SJCRH30 (cell line): ENCODE measurements around the gene COL6A2. TPM values are rescaled to one million over a fixed set of nuclear protein-coding genes. Genes with fewer than 3 reads are reported as not detected.

ENCODE experiments used
- DNase-seq, 2 experiments: peaks; one replicate each; pipeline ENCODE4 v3.0.0-alpha.2; 2015 to 2020
- H3K27ac ChIP-seq: fragments of 250-450 bp; sonication (Bioruptor Pico); 2 replicates; pipeline ENCODE4 v1.5.1; 2020; ENCODE audit warnings: mild to moderate bottlenecking, moderate library complexity
- H3K27me3 ChIP-seq: fragments of 250-450 bp; sonication (Bioruptor Pico); 2 replicates; pipeline ENCODE4 v1.5.1; 2020; ENCODE audit warnings: mild to moderate bottlenecking, moderate library complexity
- H3K36me3 ChIP-seq: fragments of 250-450 bp; sonication (Bioruptor Pico); 2 replicates; pipeline ENCODE4 v1.5.1; 2020; ENCODE audit warnings: mild to moderate bottlenecking, moderate library complexity
- H3K4me1 ChIP-seq: fragments of 250-450 bp; sonication (Bioruptor Pico); 2 replicates; pipeline ENCODE4 v1.5.1; 2020; ENCODE audit warnings: mild to moderate bottlenecking, moderate library complexity
- H3K4me3 ChIP-seq: fragments of 250-450 bp; sonication (Bioruptor Pico); 2 replicates; pipeline ENCODE4 v1.5.1; 2020; ENCODE audit warnings: mild to moderate bottlenecking, moderate library complexity
- H3K9me3 ChIP-seq: fragments of 250-450 bp; sonication (Bioruptor Pico); replicated peaks from 2 replicates; pipeline ENCODE4 v1.5.1; 2020; ENCODE audit warnings: mild to moderate bottlenecking, moderate library complexity
- total RNA-seq: library from RNA; depleted of rRNA; stranded (reverse); fragments of >200 nt; shearing (Covaris generic); gene quantifications from 2 replicates; pipeline ENCODE4 v1.2.3, GENCODE V29; 2014

COL6A2 gene
- total RNA-seq, 1 experiment from 2014 or later, result 1.1 TPM

DNA sequence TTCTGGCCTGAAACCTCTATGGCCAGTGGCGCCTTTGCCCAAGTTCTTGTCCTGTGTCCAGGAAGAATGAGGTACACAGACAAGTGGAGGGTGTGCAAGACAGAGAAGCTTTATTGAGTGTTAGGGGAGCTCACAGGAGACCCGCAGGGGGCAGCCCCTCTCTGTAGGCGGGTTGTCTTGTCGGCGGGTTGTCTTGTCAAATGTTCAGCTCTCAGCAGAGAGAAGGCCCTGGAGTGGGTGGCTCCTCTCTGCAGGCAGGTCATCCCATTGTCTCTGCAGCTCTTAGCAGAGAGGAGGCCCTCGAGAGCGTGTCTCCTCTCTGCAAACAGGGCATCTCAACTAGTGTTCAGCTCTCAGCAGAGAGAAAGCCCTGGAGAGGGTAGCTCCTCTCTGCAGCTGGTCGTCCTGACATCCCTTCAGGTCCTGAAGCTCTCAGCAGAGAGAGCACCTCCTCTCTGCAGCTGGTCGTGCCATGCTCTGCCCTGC, 11.0 kb downstream of the COL6A2 start:
- no peaks in the 10 kb centered on the region for H3K36me3 ChIP-seq
- no peak for DNase-seq

DNA sequence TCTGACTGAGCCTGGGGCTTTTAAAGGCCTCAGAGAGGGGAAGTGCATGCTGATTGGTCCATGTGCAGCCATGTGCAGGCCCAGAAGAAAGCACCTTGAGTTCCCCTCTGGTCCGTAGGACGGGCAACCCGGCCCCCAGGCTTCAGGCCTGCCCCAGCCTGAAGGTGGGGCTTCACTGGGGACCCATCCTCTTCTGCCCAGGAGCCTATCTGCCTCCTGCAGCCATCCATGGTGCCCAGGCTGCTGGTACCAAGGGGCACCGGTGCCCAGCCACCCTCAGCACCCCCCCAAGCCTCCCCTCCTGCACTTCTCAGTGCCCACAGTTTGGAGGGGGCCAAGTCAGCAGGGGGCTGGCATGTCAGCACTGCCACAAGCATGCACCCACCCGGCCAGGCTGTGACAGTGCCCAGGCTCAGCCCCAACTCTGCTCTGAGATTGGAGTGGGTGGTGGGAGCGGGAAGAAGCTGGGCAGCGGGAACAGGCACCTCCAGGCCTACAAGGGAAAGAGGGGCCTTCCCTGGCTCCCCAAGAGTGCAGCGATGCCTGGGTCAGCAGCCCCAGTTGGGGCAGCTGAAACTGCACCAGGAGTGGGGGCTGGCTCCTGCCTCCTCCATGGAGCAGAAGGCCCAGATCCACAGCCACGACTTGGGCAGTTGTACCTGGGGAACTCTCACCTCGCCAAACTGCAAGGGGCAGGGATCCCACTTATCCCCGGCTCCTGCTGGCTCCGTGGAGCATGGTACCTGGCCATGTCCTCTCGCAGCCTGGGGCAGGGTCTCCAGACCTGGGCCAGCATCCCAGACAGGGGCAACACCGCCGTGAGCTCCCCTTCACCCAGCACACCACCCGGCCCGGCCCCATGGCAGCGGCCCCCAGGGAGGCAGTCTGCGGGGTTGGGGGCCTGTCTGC, 11.7 kb downstream of the COL6A2 start:
- no peaks in the 10 kb centered on the region for H3K4me1 ChIP-seq
- H3K27me3 ChIP-seq, result no peaks in the 10 kb centered on the region
- H3K36me3 ChIP-seq, result no peaks in the 10 kb centered on the region
- H3K4me3 ChIP-seq, result no peak overlapping the region
- DNase-seq, result peak in 1 of 2 experiments; percentile 0
- H3K27ac ChIP-seq, result no peak overlapping the region
- H3K9me3 ChIP-seq, result no peaks in the 10 kb centered on the region

More for the DNA sequence above, 11.0 kb downstream of the COL6A2 start:
- Histone ChIP-seq H3K27ac (no peak overlapping the region), H3K4me1 (no peaks in the 10 kb centered on the region), H3K4me3 (no peak overlapping the region), H3K9me3 (no peaks in the 10 kb centered on the region), H3K27me3 (no peaks in the 10 kb centered on the region)

DNA sequence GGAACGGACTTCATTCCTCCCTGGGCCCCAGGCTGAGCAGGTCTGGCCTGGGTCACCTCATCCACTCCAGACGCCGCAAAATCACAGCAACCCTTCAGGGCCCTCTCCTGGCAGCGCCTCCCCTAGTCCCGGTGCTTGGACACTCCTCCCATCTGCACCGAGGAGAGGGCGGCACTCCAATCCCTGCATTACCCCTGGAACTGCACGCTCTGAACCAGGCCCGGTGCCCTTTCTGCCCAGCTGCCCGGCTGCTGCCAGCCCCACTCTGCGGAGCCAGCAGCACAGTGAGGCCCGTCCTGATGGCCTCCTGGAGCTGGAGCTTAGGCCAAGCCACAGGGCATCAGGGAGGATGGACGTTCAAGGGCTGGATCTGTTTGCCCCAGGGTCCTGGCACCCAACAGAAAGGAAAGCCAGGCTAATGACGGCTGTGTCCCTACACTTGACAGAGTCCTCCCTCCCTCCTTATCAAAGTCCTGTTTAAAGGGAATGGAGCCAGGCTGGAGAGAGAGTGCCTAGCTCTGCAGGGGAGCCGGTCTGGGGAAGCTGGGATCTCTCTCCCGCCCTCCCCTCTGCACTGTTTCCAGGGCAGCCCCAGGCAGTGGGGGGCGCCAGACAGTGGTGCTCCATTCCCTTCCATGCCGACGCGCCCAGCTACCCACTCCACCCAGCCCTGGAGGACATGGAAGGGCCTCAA, 12.7 kb downstream of the COL6A2 start:
- no peaks in the 10 kb centered on the region for H3K36me3 ChIP-seq
- no peaks in the 10 kb centered on the region for H3K9me3 ChIP-seq
- H3K4me1 ChIP-seq, result no peaks in the 10 kb centered on the region
- DNase-seq, result peak in 1 of 2 experiments; percentile 0
- no peaks in the 10 kb centered on the region for H3K27me3 ChIP-seq
- H3K27ac ChIP-seq, result no peak overlapping the region
- no peak overlapping the region for H3K4me3 ChIP-seq

DNA sequence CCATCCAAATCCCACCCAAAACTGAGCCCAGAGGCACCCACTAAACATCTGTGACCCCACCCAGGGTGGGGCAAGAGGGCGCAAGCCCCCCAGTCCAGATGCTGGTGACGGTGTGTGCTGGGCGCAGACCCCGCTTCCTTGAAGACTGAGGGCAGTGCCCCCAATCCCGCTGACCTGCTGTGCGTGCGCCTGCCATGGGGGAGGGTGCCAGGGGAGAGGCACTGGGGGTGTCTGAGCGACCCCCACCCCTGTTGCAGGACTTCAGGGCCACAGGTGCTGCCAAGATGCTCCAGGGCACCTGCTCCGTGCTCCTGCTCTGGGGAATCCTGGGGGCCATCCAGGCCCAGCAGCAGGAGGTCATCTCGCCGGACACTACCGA, 13.3 kb downstream of the COL6A2 start:
- peak in 1 of 2 experiments; percentile 0 for DNase-seq
- Histone ChIP-seq H3K27me3 (no peaks in the 10 kb centered on the region), H3K4me1 (no peaks in the 10 kb centered on the region), H3K27ac (no peak overlapping the region), H3K4me3 (no peak overlapping the region), H3K9me3 (no peaks in the 10 kb centered on the region), H3K36me3 (no peaks in the 10 kb centered on the region)

DNA sequence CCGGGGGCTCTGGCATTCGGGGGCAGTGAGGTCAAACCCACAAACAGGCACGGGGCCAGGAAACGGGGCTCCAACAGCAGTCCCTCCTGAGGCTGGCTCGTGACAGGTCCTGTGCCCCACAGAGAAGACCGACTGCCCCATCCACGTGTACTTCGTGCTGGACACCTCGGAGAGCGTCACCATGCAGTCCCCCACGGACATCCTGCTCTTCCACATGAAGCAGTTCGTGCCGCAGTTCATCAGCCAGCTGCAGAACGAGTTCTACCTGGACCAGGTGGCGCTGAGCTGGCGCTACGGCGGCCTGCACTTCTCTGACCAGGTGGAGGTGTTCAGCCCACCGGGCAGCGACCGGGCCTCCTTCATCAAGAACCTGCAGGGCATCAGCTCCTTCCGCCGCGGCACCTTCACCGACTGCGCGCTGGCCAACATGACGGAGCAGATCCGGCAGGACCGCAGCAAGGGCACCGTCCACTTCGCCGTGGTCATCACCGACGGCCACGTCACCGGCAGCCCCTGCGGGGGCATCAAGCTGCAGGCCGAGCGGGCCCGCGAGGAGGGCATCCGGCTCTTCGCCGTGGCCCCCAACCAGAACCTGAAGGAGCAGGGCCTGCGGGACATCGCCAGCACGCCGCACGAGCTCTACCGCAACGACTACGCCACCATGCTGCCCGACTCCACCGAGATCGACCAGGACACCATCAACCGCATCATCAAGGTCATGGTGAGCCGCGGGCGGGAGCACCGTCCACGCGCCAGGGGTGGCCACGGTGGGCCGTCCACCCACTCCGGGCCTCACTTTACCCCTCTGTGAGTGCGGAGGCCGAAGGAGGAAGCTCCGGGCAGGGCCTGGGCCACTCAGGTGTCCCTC, 14.2 kb downstream of the COL6A2 start:
- Histone ChIP-seq H3K36me3 (no peaks in the 10 kb centered on the region), H3K4me3 (no peak overlapping the region), H3K9me3 (no peaks in the 10 kb centered on the region), H3K27ac (no peak overlapping the region), H3K4me1 (no peaks in the 10 kb centered on the region), H3K27me3 (no peaks in the 10 kb centered on the region)
- DNase-seq, result peak in 1 of 2 experiments; percentile 1

DNA sequence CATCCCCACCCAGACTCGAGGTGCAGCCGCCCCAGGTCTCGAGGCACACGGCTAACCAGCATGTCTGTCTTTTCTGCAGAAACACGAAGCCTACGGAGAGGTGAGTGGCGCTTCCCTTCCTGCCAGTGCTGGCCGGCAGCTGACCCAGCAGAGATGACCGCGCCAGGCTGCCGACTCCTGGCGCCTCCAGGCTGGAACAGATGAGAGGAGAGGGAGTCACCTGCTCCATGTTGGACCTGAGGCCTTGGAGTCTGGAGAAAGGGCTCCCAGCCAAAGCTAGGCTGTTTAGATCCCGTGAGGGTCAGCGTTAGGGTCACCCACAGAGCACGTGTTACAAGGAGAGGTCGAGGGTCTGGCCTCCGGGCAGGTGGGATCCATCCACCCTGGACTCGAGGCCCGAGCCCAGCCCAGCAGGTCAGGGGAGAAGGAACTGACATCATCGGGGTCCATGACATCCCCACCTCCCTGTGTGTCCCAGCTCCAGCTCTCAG, 14.9 kb downstream of the COL6A2 start:
- Histone ChIP-seq H3K27ac (no peak overlapping the region), H3K4me1 (no peaks in the 10 kb centered on the region), H3K36me3 (no peaks in the 10 kb centered on the region), H3K4me3 (no peak overlapping the region), H3K27me3 (no peaks in the 10 kb centered on the region), H3K9me3 (no peaks in the 10 kb centered on the region)
- DNase-seq, result peak in 1 of 2 experiments; percentile 0

DNA sequence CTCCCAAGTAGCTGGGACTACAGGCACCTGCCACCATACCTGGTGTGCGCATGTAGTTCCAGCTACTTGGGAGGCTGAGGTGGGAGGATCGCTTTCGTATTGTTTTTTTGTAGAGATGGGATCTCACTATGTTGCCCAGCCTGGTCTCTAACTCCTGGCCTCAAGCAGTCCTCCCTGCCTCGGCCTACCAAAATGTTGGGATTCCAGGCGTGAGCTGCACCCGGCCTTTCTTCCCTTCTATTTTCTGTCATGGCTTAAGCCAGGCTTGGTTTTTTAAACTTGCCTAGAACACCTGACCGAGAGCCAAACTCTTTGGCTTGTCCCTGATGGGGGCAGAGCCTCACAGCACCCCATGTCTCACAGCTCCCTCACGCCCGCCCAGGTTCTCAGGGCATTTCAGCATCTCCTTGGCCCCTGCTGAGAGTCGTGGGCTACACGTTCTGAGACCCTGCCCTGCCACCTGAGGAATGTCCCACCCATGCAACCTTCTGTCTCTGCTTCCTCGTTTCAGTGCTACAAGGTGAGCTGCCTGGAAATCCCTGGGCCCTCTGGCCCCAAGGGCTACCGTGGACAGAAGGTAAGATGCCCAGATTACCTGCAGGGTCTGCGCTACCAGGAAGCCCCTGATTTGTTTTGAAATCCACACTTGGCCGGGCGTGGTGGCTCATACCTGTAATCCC, 15.7 kb downstream of the COL6A2 start:
- no peak overlapping the region for H3K4me3 ChIP-seq
- no peak overlapping the region for H3K27ac ChIP-seq
- H3K36me3 ChIP-seq, result no peaks in the 10 kb centered on the region
- H3K9me3 ChIP-seq, result no peaks in the 10 kb centered on the region
- DNase-seq, result peak in 1 of 2 experiments; percentile 0
- no peaks in the 10 kb centered on the region for H3K4me1 ChIP-seq
- H3K27me3 ChIP-seq, result no peaks in the 10 kb centered on the region

DNA sequence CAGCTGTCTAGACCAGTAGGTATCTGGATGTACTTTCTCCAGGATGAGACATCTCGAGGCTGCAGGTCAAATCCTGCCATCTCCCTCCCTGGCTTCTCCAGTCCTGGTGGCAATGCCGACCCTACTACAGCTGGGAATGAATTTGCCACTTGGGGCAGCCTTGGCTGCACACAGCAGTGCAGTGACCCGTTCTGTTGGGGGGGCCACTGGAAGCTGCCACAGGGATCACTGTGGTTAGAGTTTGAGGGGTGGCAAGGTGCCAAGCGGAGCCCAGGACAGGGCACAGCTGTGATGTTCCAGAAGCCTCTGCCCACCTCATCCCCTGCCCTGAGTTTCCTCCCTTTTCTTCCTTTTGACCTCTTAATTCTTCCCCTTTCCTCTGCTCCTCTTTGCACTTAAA, 17.1 kb downstream of the COL6A2 start:
- DNase-seq, result peak in 1 of 2 experiments; percentile 2
- H3K27me3 ChIP-seq, result no peaks in the 10 kb centered on the region
- no peaks in the 10 kb centered on the region for H3K4me1 ChIP-seq
- H3K36me3 ChIP-seq, result no peaks in the 10 kb centered on the region
- H3K9me3 ChIP-seq, result no peaks in the 10 kb centered on the region
- H3K4me3 ChIP-seq, result no peak overlapping the region
- no peak overlapping the region for H3K27ac ChIP-seq

DNA sequence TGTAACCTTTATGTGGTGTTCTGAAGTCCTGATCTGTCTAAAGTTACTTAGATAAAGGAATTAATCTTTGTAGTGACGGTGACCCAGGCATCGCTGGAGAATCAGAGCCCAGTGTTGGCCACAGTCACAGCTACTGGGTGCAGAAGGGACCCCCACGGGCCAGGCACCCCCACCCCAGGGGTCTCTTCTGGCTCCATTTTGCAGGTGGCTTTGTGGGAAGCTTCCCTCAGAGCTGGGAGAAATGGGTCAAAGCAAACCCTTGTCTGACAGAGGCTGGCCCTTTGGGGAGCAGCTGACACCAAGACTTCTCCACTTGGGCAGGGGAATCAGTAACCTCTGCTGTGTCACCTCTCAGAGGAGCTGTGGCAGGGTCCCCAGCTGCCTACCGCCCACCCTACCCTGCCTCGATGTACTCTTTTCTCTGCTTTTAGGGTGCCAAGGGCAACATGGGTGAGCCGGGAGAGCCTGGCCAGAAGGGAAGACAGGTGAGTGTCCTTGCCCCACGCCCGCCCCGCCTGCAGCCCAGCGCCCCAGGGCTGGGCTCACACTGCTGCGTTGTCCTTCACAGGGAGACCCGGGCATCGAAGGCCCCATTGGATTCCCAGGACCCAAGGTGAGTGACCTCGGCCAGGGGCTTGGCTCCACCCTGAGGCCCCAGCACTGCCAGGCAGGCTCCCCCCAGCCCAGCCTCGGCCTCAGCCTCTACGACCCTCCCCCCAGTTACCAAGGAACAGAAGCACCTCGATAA, 17.7 kb downstream of the COL6A2 start:
- no peaks in the 10 kb centered on the region for H3K4me1 ChIP-seq
- H3K36me3 ChIP-seq, result no peaks in the 10 kb centered on the region
- H3K4me3 ChIP-seq, result no peak overlapping the region
- H3K27me3 ChIP-seq, result no peaks in the 10 kb centered on the region
- no peaks in the 10 kb centered on the region for H3K9me3 ChIP-seq
- DNase-seq, result peak in 1 of 2 experiments; percentile 0
- no peak overlapping the region for H3K27ac ChIP-seq

DNA sequence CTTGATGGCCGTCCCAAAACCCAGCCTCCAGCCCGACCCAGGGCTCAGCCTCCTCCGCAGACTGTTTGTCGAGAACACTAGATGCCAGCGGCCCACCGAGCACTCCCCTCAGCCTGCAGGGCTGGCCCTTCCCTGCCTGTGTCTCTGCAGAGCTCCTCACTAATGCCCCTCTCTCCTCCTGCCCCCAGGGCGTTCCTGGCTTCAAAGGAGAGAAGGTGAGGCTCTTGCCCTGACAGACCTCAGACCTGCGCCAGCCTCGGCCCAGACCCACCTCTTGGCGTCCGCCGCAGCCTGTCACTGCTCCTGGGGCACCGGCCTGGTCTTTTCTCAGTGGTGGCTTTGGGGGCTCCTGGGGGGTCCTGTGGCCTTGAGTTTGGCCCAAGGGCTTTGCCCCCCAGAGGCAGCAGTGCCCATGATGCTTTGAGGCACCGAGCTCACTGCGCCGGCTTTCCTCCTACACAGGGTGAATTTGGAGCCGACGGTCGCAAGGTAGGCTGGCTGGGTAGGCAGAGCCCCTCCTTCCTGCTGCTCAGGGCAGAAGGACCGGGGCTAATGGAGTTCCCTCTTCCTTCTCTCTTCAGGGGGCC, 18.4 kb downstream of the COL6A2 start:
- H3K27ac ChIP-seq, result no peak overlapping the region
- no peaks in the 10 kb centered on the region for H3K9me3 ChIP-seq
- H3K4me3 ChIP-seq, result no peak overlapping the region
- no peaks in the 10 kb centered on the region for H3K4me1 ChIP-seq
- no peaks in the 10 kb centered on the region for H3K27me3 ChIP-seq
- DNase-seq, result peak in 1 of 2 experiments; percentile 1
- no peaks in the 10 kb centered on the region for H3K36me3 ChIP-seq

DNA sequence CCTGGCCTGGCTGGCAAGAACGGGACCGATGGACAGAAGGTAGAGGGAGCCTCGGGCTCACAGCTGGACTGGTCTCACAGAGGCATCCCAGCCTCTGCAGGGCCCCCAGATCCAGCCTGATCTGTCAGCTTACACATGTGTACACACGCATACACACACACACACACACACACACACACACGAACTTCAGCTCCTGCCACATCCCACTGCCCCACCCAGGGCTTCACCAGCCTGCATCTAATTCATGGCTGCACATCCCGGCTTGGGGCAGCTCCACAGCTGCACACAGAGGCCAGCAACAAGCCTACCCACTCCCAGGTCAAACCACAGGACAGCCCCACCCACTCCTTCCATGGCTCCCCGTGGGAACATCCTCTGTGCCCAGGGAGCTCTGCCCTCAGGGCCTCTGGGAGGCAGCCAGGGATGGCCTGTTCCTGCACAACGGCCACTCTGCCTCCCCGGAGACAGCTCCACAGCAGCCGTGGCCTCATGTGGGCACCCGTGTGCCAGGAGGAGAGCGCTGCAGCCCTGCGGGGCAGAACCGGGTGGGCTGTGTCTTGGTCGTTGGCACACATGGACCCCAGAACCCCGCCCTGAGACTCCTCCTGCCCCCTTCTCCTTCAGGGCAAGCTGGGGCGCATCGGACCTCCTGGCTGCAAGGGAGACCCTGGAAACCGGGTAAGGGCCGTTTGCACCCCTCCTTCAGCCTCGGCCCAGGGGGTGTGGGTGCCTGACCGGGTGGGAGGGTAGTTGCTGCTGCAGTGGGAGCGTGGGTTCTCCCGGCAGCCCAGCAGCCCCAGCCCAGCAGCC, 19.1 kb downstream of the COL6A2 start:
- peak; percentile 11 to 14 for DNase-seq
- Histone ChIP-seq H3K27ac (no peak overlapping the region), H3K4me3 (no peak overlapping the region), H3K27me3 (no peaks in the 10 kb centered on the region), H3K4me1 (no peaks in the 10 kb centered on the region), H3K36me3 (no peaks in the 10 kb centered on the region), H3K9me3 (no peaks in the 10 kb centered on the region)

DNA sequence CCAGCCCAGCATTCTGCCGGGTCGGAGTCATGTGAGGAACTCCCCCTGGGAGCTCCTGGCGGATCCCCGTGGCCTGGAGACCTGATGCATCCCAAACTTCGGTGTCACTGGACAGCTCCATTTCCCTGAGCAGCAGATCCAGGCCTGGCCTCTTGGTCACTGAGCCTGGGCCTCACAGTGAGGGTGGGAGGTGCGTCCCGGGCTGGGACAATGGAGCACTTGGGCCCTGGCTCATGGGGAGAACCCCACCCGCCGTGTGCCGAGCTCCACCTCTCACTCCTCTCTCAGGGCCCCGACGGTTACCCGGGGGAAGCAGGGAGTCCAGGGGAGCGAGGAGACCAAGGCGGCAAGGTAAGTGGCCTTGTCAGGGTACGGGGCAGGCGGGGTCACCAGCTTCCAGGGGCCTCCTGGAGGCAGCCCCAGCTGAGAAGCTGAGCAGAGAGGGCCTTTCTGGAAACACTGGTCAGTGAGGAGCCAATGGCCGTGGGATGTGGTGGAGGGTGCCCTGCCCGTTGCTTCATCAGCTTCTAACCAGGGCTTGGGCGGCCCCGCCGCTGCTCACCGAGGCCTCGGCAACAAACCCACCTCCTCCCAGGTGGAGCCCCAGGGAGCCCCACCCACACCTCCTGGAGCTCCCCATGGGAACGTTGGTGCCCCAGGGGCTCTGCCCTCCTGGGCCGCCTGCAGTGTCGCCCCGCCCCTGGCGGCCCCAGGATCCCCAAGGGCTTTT, 19.8 kb downstream of the COL6A2 start:
- H3K4me1 ChIP-seq, result no peaks in the 10 kb centered on the region
- H3K27me3 ChIP-seq, result no peaks in the 10 kb centered on the region
- peak in 1 of 2 experiments; percentile 1 for DNase-seq
- no peak overlapping the region for H3K27ac ChIP-seq
- H3K9me3 ChIP-seq, result no peaks in the 10 kb centered on the region
- no peak overlapping the region for H3K4me3 ChIP-seq
- no peaks in the 10 kb centered on the region for H3K36me3 ChIP-seq
